Astrocyte (in vitro differentiated cells and primary cell): ENCODE data around the gene VOPP1. TPM values are rescaled to one million over a fixed set of nuclear protein-coding genes. Genes with fewer than 3 reads are reported as not detected.
A peak's percentile ranks its signal among the peaks of the same experiment; 100 is the strongest.

Source experiments
- DNase-seq: peaks from one replicate; pipeline ENCODE4 v3.0.0-alpha.2; 2010; ENCODE audit warnings: low read depth
- FAIRE-seq: peaks from 2 replicates; lab custom pipeline; 2011; peaks lifted over from hg19 to GRCh38; lab: Jason Lieb, UNC
- H2AFZ ChIP-seq: 2 replicates; pipeline ENCODE4 v1.6.0; 2012; ENCODE audit warnings: low read depth, low read length, inconsistent platforms
- H3K27ac ChIP-seq: 2 replicates; pipeline ENCODE4 v1.5.1; 2011; ENCODE audit warnings: low read depth, low read length, inconsistent platforms
- H3K27me3 ChIP-seq: 2 replicates; pipeline ENCODE4 v1.6.0; 2011; ENCODE audit warnings: low read length, inconsistent platforms; ENCODE audit not compliant: insufficient read depth
- H3K36me3 ChIP-seq: 2 replicates; pipeline ENCODE4 v1.5.1; 2011; ENCODE audit warnings: low read length, inconsistent platforms; ENCODE audit not compliant: insufficient read depth
- H3K4me1 ChIP-seq: 2 replicates; pipeline ENCODE4 v1.5.1; 2011; ENCODE audit warnings: low read length, inconsistent platforms; ENCODE audit not compliant: insufficient read depth
- H3K4me2 ChIP-seq: 2 replicates; pipeline ENCODE4 v1.6.0; 2012; ENCODE audit warnings: low read length, inconsistent platforms
- H3K4me3 ChIP-seq: 2 replicates; pipeline ENCODE4 v1.5.1; 2011; ENCODE audit warnings: low read depth, mild to moderate bottlenecking, low read length, inconsistent platforms; ENCODE audit not compliant: insufficient read depth
- H3K79me2 ChIP-seq: 2 replicates; pipeline ENCODE4 v1.6.0; 2012; ENCODE audit warnings: mild to moderate bottlenecking, low read length, inconsistent platforms; ENCODE audit not compliant: insufficient read depth
- H3K9ac ChIP-seq: 2 replicates; pipeline ENCODE4 v1.6.0; 2012; ENCODE audit warnings: mild to moderate bottlenecking, low read length, inconsistent platforms
- H3K9me3 ChIP-seq: 2 replicates; pipeline ENCODE4 v1.5.1; 2012; ENCODE audit warnings: low read depth, mild to moderate bottlenecking, low read length, inconsistent platforms; ENCODE audit not compliant: insufficient read depth
- H4K20me1 ChIP-seq: 2 replicates; pipeline ENCODE4 v1.6.0; 2012; ENCODE audit warnings: low read length, inconsistent platforms; ENCODE audit not compliant: insufficient read depth
- H3K27ac Mint-ChIP-seq: one replicate; pipeline ENCODE4 v1.8.0; 2021; ENCODE audit warnings: mild to moderate bottlenecking, mixed read lengths; ENCODE audit not compliant: unreplicated experiment
- H3K27me3 Mint-ChIP-seq: one replicate; pipeline ENCODE4 v1.8.0; 2021; ENCODE audit warnings: low read depth, mixed read lengths; ENCODE audit not compliant: unreplicated experiment
- H3K36me3 Mint-ChIP-seq: one replicate; pipeline ENCODE4 v1.8.0; 2021; ENCODE audit warnings: low read depth, mixed read lengths; ENCODE audit not compliant: unreplicated experiment
- H3K4me1 Mint-ChIP-seq: one replicate; pipeline ENCODE4 v1.8.0; 2021; ENCODE audit warnings: low read depth, mixed read lengths; ENCODE audit not compliant: unreplicated experiment
- H3K4me3 Mint-ChIP-seq: one replicate; pipeline ENCODE4 v1.8.0; 2021; ENCODE audit warnings: mild to moderate bottlenecking, moderate library complexity, mixed read lengths; ENCODE audit not compliant: unreplicated experiment
- H3K9me3 Mint-ChIP-seq: one replicate; pipeline ENCODE4 v1.8.0; 2021; ENCODE audit warnings: mild to moderate bottlenecking, mixed read lengths; ENCODE audit not compliant: unreplicated experiment
- EZH2 ChIP-seq: IDR thresholded peaks from 2 replicates; pipeline ENCODE4 v1.6.1; 2012; ENCODE audit warnings: mild to moderate bottlenecking, low read length, inconsistent platforms; ENCODE audit not compliant: insufficient read depth
- total RNA-seq: library from RNA; stranded (reverse); gene quantifications from 2 replicates; pipeline ENCODE4 v1.2.1, GENCODE V29; 2021
- TF ChIP-seq, protein P1 (sequence below): IDR thresholded peaks from 2 replicates; pipeline ENCODE4 v1.5.1; 2011; ENCODE audit warnings: low read depth, mild to moderate bottlenecking, inconsistent platforms, low read length, moderate library complexity; ENCODE audit not compliant: insufficient read depth

VOPP1 gene
- total RNA-seq, 1 donor from 2014 or later, result 133 TPM

DNA sequence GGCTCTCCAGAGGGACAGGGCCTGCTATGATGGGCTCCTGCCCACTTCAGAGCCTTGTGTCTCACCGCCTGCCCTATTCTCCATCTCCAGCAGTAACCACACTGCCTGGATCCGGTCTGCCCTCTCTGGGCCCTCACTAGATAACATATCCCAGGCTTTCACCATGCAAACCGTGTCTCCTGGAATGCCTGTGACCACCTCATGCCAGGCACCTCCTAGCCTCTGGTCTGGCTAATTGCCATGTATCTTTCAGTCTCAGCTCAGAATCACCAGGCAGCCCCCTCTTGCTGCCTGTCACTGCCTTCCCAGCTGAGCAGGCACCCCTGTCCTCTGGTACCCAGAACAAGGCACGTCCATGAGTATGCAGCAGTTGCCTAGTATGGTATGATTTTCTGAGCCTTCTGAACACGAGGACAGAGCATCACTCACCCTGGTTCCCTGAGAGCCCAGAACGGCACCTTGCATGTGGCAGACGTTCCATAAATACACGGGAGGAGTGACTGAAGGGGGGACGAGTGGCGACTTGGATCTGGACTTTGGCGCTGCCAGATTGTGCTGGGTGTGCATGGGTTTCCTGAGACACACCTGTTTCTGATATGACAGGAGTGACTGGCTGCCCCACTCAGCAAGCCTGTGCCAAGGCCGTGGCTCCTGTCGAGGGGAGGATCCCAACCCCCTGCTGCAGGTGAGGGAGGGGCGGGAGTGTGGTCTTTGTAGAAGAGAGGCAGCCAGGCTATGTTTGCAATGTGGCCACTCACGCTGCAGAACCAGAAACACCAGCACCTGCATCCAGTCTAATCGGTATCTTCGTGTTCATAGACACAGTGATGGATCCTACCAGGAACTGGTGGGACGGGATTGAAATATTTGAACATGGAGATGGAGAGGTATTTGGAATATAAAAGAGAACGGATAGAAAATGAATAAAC lies 95.2 kb downstream of the VOPP1 start:
- peaks cover 13% of the 10 kb centered on the region for H3K79me2 ChIP-seq
- H3K9ac ChIP-seq, result peak overlapping the region; percentile 54
- peaks cover 37% of the 10 kb centered on the region for H3K4me1 ChIP-seq
- H3K27me3 ChIP-seq, result no peaks in the 10 kb centered on the region
- no peaks in the 10 kb centered on the region for H3K27me3 Mint-ChIP-seq
- H3K4me2 ChIP-seq, result peak overlapping the region; percentile 74
- no peaks in the 10 kb centered on the region for H3K9me3 Mint-ChIP-seq
- peak overlapping the region; percentile 70 for H3K27ac ChIP-seq
- TF ChIP-seq, protein P1, sequence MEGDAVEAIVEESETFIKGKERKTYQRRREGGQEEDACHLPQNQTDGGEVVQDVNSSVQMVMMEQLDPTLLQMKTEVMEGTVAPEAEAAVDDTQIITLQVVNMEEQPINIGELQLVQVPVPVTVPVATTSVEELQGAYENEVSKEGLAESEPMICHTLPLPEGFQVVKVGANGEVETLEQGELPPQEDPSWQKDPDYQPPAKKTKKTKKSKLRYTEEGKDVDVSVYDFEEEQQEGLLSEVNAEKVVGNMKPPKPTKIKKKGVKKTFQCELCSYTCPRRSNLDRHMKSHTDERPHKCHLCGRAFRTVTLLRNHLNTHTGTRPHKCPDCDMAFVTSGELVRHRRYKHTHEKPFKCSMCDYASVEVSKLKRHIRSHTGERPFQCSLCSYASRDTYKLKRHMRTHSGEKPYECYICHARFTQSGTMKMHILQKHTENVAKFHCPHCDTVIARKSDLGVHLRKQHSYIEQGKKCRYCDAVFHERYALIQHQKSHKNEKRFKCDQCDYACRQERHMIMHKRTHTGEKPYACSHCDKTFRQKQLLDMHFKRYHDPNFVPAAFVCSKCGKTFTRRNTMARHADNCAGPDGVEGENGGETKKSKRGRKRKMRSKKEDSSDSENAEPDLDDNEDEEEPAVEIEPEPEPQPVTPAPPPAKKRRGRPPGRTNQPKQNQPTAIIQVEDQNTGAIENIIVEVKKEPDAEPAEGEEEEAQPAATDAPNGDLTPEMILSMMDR, result no peak
- TF ChIP-seq EZH2, result no peak
- peaks cover 61% of the 10 kb centered on the region for H4K20me1 ChIP-seq
- H3K4me3 ChIP-seq, result no peak overlapping the region
- FAIRE-seq (no peak), DNase-seq (no peak)
- peaks cover 35% of the 10 kb centered on the region for H3K4me1 Mint-ChIP-seq
- no peaks in the 10 kb centered on the region for H3K9me3 ChIP-seq
- H2AFZ ChIP-seq, result no peak overlapping the region
- peaks cover 9% of the 10 kb centered on the region for H3K36me3 Mint-ChIP-seq
- peak overlapping the region; percentile 35 for H3K4me3 Mint-ChIP-seq
- H3K36me3 ChIP-seq, result no peaks in the 10 kb centered on the region
- peak overlapping the region; percentile 19 for H3K27ac Mint-ChIP-seq

GRCh38 chr7:55475855-55476803 lies 96.2 kb downstream of the VOPP1 start:
- H3K27ac ChIP-seq, result peak overlapping the region; percentile 61
- peak overlapping the region; percentile 9 for H2AFZ ChIP-seq
- no peak for FAIRE-seq
- peaks cover 11% of the 10 kb centered on the region for H3K79me2 ChIP-seq
- H3K4me1 ChIP-seq, result peaks cover 37% of the 10 kb centered on the region
- no peaks in the 10 kb centered on the region for H3K27me3 ChIP-seq
- H3K4me3 ChIP-seq, result no peak overlapping the region
- H3K36me3 ChIP-seq, result no peaks in the 10 kb centered on the region
- H3K9ac ChIP-seq, result peak overlapping the region; percentile 54
- peaks cover 35% of the 10 kb centered on the region for H3K4me1 Mint-ChIP-seq
- peaks cover 55% of the 10 kb centered on the region for H4K20me1 ChIP-seq
- DNase-seq, result peak; percentile 90
- H3K27me3 Mint-ChIP-seq, result no peaks in the 10 kb centered on the region
- peak overlapping the region; percentile 74 for H3K4me2 ChIP-seq
- H3K9me3 ChIP-seq, result no peaks in the 10 kb centered on the region
- H3K36me3 Mint-ChIP-seq, result peaks cover 12% of the 10 kb centered on the region
- H3K4me3 Mint-ChIP-seq, result no peak overlapping the region
- no peak overlapping the region for H3K27ac Mint-ChIP-seq
- TF ChIP-seq, protein P1, result no peak
- no peak for TF ChIP-seq EZH2
- H3K9me3 Mint-ChIP-seq, result no peaks in the 10 kb centered on the region
